Adipocyte (in vitro differentiated cells): ENCODE data around the gene GALNS.
"Not testable (repeated sequence)": the region's sequence is repeated elsewhere in the genome, so short reads cannot be mapped to it uniquely, and the experiment has no call there.

Source experiments
- DNase-seq: peaks from one replicate; pipeline ENCODE4 v3.0.0-alpha.2; 2015; ENCODE audit warnings: low read depth
- H3K27me3 ChIP-seq: replicated peaks from 2 replicates; pipeline ENCODE4 v1.7.0; 2013; ENCODE audit warnings: mild to moderate bottlenecking, low read length, moderate library complexity; ENCODE audit not compliant: control insufficient read depth, insufficient read depth
- H3K36me3 ChIP-seq: 2 replicates; pipeline ENCODE4 v1.7.0; 2013; ENCODE audit warnings: low read length, mild to moderate bottlenecking, moderate library complexity; ENCODE audit not compliant: control insufficient read depth, insufficient read depth, severe bottlenecking
- H3K4me1 ChIP-seq: 2 replicates; pipeline ENCODE4 v1.7.0; 2013; ENCODE audit warnings: mild to moderate bottlenecking, low read length, moderate library complexity; ENCODE audit not compliant: control insufficient read depth, insufficient read depth
- H3K4me3 ChIP-seq: 2 replicates; pipeline ENCODE4 v1.7.0; 2013; ENCODE audit warnings: mild to moderate bottlenecking, low read length, moderate library complexity
- H3K9ac ChIP-seq: 2 replicates; pipeline ENCODE4 v1.7.0; 2013; ENCODE audit warnings: mild to moderate bottlenecking, low read length, moderate library complexity
- H3K9me3 ChIP-seq: 2 replicates; pipeline ENCODE4 v1.7.0; 2013; ENCODE audit warnings: mild to moderate bottlenecking, low read length, moderate library complexity; ENCODE audit not compliant: control insufficient read depth

GALNS gene

DNA sequence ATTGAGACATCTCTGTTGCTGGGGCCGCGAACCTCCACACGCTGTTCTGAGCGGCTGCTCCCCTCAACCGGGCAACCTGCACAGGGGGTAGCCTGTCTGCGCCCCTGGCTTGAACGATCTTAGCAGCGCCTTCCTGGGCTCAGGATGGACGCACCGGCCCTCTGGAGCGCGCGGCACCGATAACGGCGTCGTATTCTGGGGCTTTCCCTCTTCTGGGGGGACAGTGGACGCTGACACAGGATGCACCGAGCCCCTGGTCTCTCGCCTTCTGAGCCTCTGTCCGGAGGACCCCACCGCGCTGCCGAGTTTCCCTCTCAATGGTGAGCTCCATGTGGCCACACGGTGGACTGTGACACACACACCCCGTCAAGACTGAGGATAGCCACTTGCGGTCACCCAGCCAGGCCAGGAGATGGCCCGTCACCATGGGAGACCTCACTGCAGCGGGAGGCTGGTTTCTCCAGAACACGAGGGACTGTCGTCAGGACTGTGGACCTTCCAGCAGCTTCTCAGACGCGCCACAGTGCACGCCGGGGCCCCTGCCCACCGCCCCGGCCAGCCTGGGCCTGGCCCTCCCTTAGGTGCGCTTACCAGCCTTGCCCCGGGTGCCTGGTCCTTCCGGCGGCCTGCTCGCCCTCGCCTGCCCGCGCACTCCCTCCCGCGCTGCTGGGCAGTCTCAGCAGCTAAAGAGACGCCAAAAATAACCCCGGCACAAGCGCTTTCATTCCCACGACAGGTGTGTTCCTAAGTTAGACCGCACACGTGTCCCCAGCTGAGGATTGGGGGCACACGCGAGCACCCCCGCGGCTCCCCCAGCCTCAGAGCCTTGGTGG is 39.7 kb upstream of the GALNS start:
- Histone ChIP-seq H3K4me3 (no peak overlapping the region), H3K9me3 (no peaks in the 10 kb centered on the region), H3K27me3 (peaks cover 4% of the 10 kb centered on the region), H3K9ac (no peak overlapping the region), H3K36me3 (no peaks in the 10 kb centered on the region), H3K4me1 (no peaks in the 10 kb centered on the region)
- no peak for DNase-seq

- Histone ChIP-seq H3K9me3 (no peaks in the 10 kb centered on the region), H3K36me3 (no peaks in the 10 kb centered on the region), H3K4me3 (no peak overlapping the region), H3K27me3 (peaks cover 6% of the 10 kb centered on the region), H3K4me1 (no peaks in the 10 kb centered on the region), H3K9ac (no peak overlapping the region)
- no peak for DNase-seq
These were observed 38.6 kb upstream of the GALNS start for GRCh38 chr16:88895335-88895734.

DNA sequence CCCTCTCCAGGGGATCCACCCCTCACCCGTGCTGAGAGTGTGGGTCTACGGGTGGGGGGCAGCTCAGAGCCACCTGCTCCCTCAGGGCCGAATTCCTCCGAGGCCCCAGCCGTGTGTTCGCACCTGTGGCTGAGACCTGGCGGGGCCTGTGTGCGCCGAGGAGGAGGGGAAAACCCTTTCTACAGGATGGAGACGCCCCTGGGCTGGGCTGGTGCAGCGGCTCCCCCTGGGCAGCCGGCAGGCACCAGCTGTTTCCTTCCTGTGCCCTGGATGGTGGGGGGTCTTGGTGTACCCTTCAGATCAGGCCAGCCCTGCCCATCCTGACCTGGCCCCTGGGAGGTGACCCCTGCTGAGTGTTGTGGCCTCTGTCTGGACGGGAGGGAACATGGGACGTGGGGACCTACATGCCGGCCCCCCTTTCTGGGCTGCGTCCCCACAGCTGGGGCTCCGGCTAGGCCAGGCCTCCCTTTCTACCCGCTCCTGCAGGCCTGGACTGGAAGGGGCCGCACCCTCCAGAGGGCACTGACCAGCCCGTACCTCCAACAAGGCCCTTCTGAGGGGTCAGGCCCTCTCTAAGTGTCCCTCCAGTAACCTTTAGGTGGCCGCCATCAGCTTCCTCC is 38.0 kb upstream of the GALNS start:
- no peaks in the 10 kb centered on the region for H3K36me3 ChIP-seq
- H3K9ac ChIP-seq, result no peak overlapping the region
- no peak for DNase-seq
- H3K9me3 ChIP-seq, result no peaks in the 10 kb centered on the region
- H3K27me3 ChIP-seq, result peaks cover 11% of the 10 kb centered on the region
- no peaks in the 10 kb centered on the region for H3K4me1 ChIP-seq
- H3K4me3 ChIP-seq, result no peak overlapping the region

- not testable (repeated sequence) for H3K36me3 ChIP-seq, H3K4me1 ChIP-seq, H3K9me3 ChIP-seq, H3K9ac ChIP-seq, DNase-seq, H3K4me3 ChIP-seq
- peaks cover 11% of the 10 kb centered on the region for H3K27me3 ChIP-seq
These were observed 37.5 kb upstream of the GALNS start for GRCh38 chr16:88894266-88894665.

DNA sequence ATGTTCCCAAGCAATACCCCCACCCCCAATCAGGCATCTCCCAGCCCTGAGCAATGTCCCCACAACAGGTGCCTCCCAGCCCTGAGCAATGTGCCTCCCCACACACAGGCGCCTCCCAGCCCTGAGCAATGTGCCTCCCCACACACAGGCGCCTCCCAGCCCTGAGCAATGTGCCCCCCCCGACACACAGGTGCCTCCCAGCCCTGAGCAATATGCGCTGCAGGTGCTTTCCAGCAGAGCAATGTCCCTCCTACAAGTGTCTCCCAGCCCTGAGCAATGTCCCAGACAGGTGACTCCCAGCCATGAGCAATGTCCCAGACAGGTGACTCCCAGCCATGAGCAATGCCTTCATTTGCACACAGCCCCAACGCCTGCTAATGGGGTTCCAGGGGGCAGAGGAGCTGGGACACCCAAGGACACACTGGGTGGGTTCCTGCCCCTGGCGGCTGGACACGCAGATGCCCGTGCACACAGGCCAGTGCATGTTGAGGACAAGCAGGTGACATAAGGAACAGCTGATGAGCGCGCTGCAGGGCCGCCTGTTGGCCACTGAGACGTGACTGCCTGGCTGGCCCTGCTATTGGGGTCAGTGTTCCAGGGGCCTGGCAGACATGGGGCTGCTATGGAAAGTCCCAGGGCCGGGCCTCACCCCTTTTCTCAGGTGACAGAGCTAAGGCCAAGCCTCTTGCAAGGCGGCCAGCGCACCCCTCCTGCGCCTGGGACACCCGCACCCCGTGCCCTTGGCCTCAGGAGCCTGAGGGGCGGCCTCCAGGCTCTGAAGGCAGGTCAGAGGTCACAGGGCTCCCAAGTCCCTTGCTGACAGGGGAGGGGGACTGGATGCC is 36.6 kb upstream of the GALNS start:
- Histone ChIP-seq H3K27me3 (peaks cover 11% of the 10 kb centered on the region), H3K9me3 (no peaks in the 10 kb centered on the region), H3K4me1 (no peaks in the 10 kb centered on the region), H3K4me3 (no peak overlapping the region), H3K36me3 (no peaks in the 10 kb centered on the region), H3K9ac (no peak overlapping the region)
- no peak for DNase-seq

DNA sequence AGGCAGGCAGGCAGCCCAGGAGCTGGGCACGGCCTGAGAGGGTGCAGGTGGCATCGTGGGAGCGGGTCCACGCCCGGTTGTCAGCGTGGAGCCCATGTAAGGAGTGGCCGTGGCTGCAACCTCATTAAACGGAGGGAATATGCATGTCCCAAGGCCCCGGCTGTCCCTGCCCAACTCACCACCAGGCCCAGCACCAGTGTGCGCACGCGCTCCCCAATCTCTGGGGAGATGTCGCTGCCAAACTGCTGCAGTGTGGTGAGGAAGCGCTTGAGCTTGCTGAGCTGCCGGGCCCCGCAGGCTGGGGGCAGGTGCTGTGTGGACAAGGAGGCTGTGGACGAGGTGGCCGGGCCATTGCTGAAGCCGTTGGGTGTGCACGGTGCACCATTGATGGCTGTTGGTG is 35.3 kb upstream of the GALNS start:
- Histone ChIP-seq H3K27me3 (peaks cover 11% of the 10 kb centered on the region), H3K36me3 (no peaks in the 10 kb centered on the region), H3K9ac (no peak overlapping the region), H3K9me3 (no peaks in the 10 kb centered on the region), H3K4me1 (peaks cover 8% of the 10 kb centered on the region), H3K4me3 (no peak overlapping the region)
- DNase-seq, result no peak

- no peaks in the 10 kb centered on the region for H3K9me3 ChIP-seq
These were observed 34.3 kb upstream of the GALNS start for GRCh38 chr16:88891083-88891482.

GRCh38 chr16:88889702-88890352 is 33.1 kb upstream of the GALNS start:
- peaks cover 11% of the 10 kb centered on the region for H3K27me3 ChIP-seq
- H3K4me3 ChIP-seq, DNase-seq, H3K9me3 ChIP-seq, H3K4me1 ChIP-seq, H3K36me3 ChIP-seq, H3K9ac ChIP-seq: not testable (repeated sequence)

More at GRCh38 chr16:88891083-88891482, 34.3 kb upstream of the GALNS start:
- Histone ChIP-seq H3K36me3 (no peaks in the 10 kb centered on the region), H3K9ac (no peak overlapping the region), H3K4me1 (peaks cover 8% of the 10 kb centered on the region), H3K4me3 (no peak overlapping the region), H3K27me3 (peaks cover 11% of the 10 kb centered on the region)
- no peak for DNase-seq

- H3K4me1 ChIP-seq, result peaks cover 8% of the 10 kb centered on the region
- no peak for DNase-seq
These were observed 32.0 kb upstream of the GALNS start for GRCh38 chr16:88888461-88889387.

GRCh38 chr16:88888057-88888456 is 31.3 kb upstream of the GALNS start:
- Histone ChIP-seq H3K4me1 (peaks cover 8% of the 10 kb centered on the region), H3K4me3 (no peak overlapping the region), H3K9ac (no peak overlapping the region), H3K36me3 (no peaks in the 10 kb centered on the region), H3K27me3 (peaks cover 11% of the 10 kb centered on the region), H3K9me3 (no peaks in the 10 kb centered on the region)
- no peak for DNase-seq

More at GRCh38 chr16:88888461-88889387, 32.0 kb upstream of the GALNS start:
- no peaks in the 10 kb centered on the region for H3K36me3 ChIP-seq
- H3K9me3 ChIP-seq, result no peaks in the 10 kb centered on the region
- no peak overlapping the region for H3K9ac ChIP-seq
- H3K27me3 ChIP-seq, result peaks cover 11% of the 10 kb centered on the region
- no peak overlapping the region for H3K4me3 ChIP-seq
